Fibroblast of lung (primary cell): ENCODE results near the gene HOXC9. TPM values are rescaled to one million over a fixed set of nuclear protein-coding genes. Genes with fewer than 3 reads are reported as not detected.

Experiments used
- DNase-seq, 2 donors: peaks; one replicate each; pipeline versions ENCODE4 v3.0.0 to v3.0.0-alpha.2; 2010; ENCODE audit warnings: low read depth in 2 of 2
- H2AFZ ChIP-seq: 2 replicates; pipeline ENCODE4 v1.5.1; 2012; ENCODE audit warnings: low read length, control low read depth, inconsistent platforms
- H3K27ac ChIP-seq: 2 replicates; pipeline ENCODE4 v1.5.1; 2011; ENCODE audit warnings: low read length, control low read depth; ENCODE audit not compliant: insufficient read depth
- H3K27me3 ChIP-seq: 2 replicates; pipeline ENCODE4 v1.5.1; 2011; ENCODE audit warnings: mild to moderate bottlenecking, low read length; ENCODE audit not compliant: control insufficient read depth, insufficient read depth
- H3K36me3 ChIP-seq: 2 replicates; pipeline ENCODE4 v1.5.1; 2011; ENCODE audit warnings: low read length; ENCODE audit not compliant: control insufficient read depth, insufficient read depth
- H3K4me1 ChIP-seq: 2 replicates; pipeline ENCODE4 v1.5.1; 2011; ENCODE audit warnings: low read length; ENCODE audit not compliant: control insufficient read depth, insufficient read depth; ENCODE audit errors: extremely low read depth
- H3K4me2 ChIP-seq: 2 replicates; pipeline ENCODE4 v1.5.1; 2011; ENCODE audit warnings: low read length, control low read depth; ENCODE audit not compliant: insufficient read depth; ENCODE audit errors: extremely low read depth
- H3K4me3 ChIP-seq, 4 experiments: fragments of 200-600 bp in 1 of 4; sonication (generic) in 1 of 4; replicated peaks in 1 of 4; 2 replicates each; pipeline ENCODE4 v1.5.1; 2011 to 2016; ENCODE audit warnings: low read length in 4 of 4, low read depth in 3 of 4, mild to moderate bottlenecking in 3 of 4, control low read depth in 2 of 4, inconsistent platforms in 1 of 4, mixed read lengths in 1 of 4; ENCODE audit not compliant: insufficient read depth in 1 of 4; ENCODE audit errors: control extremely low read depth in 1 of 4
- H3K79me2 ChIP-seq: 2 replicates; pipeline ENCODE4 v1.5.1; 2012; ENCODE audit warnings: mild to moderate bottlenecking, low read length, inconsistent platforms; ENCODE audit not compliant: control insufficient read depth, insufficient read depth
- H3K9ac ChIP-seq: 2 replicates; pipeline ENCODE4 v1.5.1; 2011; ENCODE audit warnings: mild to moderate bottlenecking, low read length, control low read depth; ENCODE audit not compliant: insufficient read depth
- H3K9me3 ChIP-seq: 2 replicates; pipeline ENCODE4 v1.5.1; 2012; ENCODE audit warnings: low read depth, low read length; ENCODE audit not compliant: control insufficient read depth, insufficient read depth
- H4K20me1 ChIP-seq: 2 replicates; pipeline ENCODE4 v1.5.1; 2011; ENCODE audit warnings: low read length; ENCODE audit not compliant: control insufficient read depth, insufficient read depth; ENCODE audit errors: extremely low read depth
- CTCF ChIP-seq, 2 donors: IDR thresholded peaks in 1 of 2; conservative IDR thresholded peaks in 1 of 2; 1 replicate in 1 of 2; 2 replicates in 1 of 2; pipeline ENCODE4 v1.5.1; 2011 to 2012; ENCODE audit warnings: low read length in 2 of 2, control low read depth in 1 of 2, inconsistent platforms in 1 of 2, low read depth in 1 of 2, mild to moderate bottlenecking in 1 of 2
- EZH2 ChIP-seq: IDR thresholded peaks from 2 replicates; pipeline ENCODE4 v1.5.1; 2012; ENCODE audit warnings: low read length, control low read depth, mild to moderate bottlenecking; ENCODE audit errors: missing control alignments
- polyA plus RNA-seq, 2 donors: library from polyadenylated mRNA; depleted of rRNA in 1 of 2; stranded (reverse) in 1 of 2; unstranded in 1 of 2; fragments of >200 nt; gene quantifications; 2 replicates each; pipeline ENCODE4 v1.2.1, GENCODE V29; 2011 to 2012; ENCODE audit warnings: missing spikeins in 1 of 2
- total RNA-seq: library from RNA; depleted of rRNA; stranded (reverse); fragments of >200 nt; gene quantifications from 2 replicates; pipeline ENCODE4 v1.2.1, GENCODE V29; 2014

HOXC9 gene
- total and polyA plus RNA-seq, 2 donors (not counting 1 experiment from before 2014, with no cell fraction given) = 0.24 TPM; not detected in 1

DNA sequence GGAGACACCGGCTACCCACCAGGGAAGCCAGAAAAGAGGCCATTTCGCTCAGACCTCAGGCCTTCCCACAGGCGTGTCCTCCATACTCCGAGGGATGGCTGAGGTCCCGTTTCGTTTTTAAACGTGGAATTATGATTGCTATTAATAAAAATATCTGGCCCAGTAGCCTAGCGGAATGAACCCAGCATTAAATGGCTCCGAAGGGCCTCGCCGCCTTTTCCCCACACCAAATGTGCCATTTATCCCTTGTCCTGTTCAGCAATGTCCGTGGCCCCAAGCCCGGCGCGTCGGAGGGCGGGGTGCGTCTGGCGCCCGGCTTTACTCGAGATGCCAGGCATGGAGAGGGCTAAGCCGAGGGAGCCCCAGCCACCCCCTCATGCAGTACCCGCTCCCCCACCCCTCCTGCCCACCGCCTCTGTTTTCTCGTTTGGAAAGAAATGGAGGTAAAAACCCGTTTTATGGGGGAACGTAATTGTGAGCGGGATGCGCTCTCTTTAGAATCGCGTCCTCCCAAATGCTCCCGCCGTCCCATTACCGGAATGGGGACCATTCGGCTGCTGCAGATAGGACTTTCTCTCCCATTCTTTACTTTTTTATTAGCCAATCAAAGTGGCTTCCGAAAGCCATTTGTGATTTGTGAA, 14.5 kb downstream of the HOXC9 start:
- TF ChIP-seq EZH2 (peak; percentile 68), CTCF (conservative IDR thresholded peaks at IDR 0.05 in 1 of 2, IDR thresholded peaks at IDR 0.05 in 1 of 2; ENCODE audit: low read depth in 1 of 2, low read length in 2 of 2) (no peak)
- Histone ChIP-seq H3K27ac (no peak overlapping the region), H3K4me2 (peak overlapping the region; percentile 32), H4K20me1 (no peaks in the 10 kb centered on the region), H3K9me3 (no peaks in the 10 kb centered on the region), H3K9ac (no peak overlapping the region), H2AFZ (no peak overlapping the region), H3K27me3 (peaks cover 56% of the 10 kb centered on the region), H3K4me3 (no peak overlapping the region), H3K4me1 (no peaks in the 10 kb centered on the region), H3K36me3 (no peaks in the 10 kb centered on the region), H3K79me2 (no peaks in the 10 kb centered on the region)
- DNase-seq = no peak

DNA sequence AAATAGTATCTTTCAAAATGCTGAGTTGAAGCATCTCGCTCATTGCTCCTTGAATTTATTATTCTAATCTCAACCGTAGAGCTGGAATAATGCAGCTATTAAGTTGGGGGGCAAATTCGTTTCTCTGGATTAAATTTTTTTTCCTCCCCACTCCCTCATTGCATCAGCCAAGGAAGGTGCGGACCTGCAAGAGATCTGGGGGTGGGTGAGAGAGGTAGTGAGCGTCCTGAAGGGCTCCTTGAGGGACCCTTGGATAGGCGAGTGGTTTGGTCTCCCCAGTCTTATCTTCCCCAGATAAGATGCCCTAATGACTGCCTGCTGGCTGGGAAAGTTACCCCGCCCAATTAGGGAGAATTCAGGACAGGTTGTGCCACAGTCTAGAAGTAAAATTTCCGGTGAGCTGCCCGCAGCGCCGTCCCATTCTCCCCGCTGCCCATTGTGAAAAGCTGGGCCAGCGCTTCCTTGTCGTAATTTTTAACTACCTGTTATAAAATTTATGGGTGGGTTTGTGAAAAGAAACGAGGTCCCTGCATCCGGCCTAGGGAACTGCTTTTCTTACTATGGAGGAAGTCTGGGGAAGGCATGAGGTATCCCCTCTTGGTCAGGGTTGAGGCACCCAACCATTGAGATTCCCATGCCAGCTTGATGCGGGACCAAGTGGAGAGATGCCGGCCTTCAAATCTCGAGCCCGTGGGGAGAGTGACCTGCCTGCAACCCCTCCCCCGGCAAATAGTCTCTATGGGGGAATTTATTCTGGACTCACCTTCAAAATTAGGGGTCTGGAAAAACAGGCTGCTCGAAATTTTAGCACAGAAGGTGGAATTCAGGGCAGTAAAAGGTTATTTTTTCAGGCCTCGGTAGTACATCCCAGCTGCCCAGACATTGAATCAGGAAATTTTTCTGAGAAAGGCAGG, 15.3 kb downstream of the HOXC9 start:
- no peak overlapping the region for H3K27ac ChIP-seq
- H4K20me1 ChIP-seq = no peaks in the 10 kb centered on the region
- no peak overlapping the region for H2AFZ ChIP-seq
- H3K4me1 ChIP-seq = no peaks in the 10 kb centered on the region
- no peak for DNase-seq
- H3K36me3 ChIP-seq = no peaks in the 10 kb centered on the region
- H3K9ac ChIP-seq = no peak overlapping the region
- no peaks in the 10 kb centered on the region for H3K9me3 ChIP-seq
- no peak overlapping the region for H3K4me2 ChIP-seq
- peaks cover 52% of the 10 kb centered on the region for H3K27me3 ChIP-seq
- H3K79me2 ChIP-seq = no peaks in the 10 kb centered on the region
- TF ChIP-seq CTCF (conservative IDR thresholded peaks at IDR 0.05 in 1 of 2, IDR thresholded peaks at IDR 0.05 in 1 of 2; ENCODE audit: low read depth in 1 of 2, low read length in 2 of 2) = no peak
- TF ChIP-seq EZH2 = peak; percentile 92
- H3K4me3 ChIP-seq = no peak overlapping the region

- Histone ChIP-seq H2AFZ (no peak overlapping the region), H3K9ac (no peak overlapping the region), H3K4me2 (no peak overlapping the region), H3K27me3 (peaks cover 47% of the 10 kb centered on the region), H3K9me3 (no peaks in the 10 kb centered on the region), H3K4me1 (no peaks in the 10 kb centered on the region), H4K20me1 (no peaks in the 10 kb centered on the region), H3K27ac (no peak overlapping the region), H3K4me3 (no peak overlapping the region), H3K36me3 (no peaks in the 10 kb centered on the region), H3K79me2 (no peaks in the 10 kb centered on the region)
- no peak for TF ChIP-seq CTCF (conservative IDR thresholded peaks at IDR 0.05 in 1 of 2, IDR thresholded peaks at IDR 0.05 in 1 of 2; ENCODE audit: low read depth in 1 of 2, low read length in 2 of 2)
- no peak for TF ChIP-seq EZH2
- no peak for DNase-seq
Observed at GRCh38 chr12:54016051-54016450, 16.1 kb downstream of the HOXC9 start.
